Measurements from ENCODE around the gene KCNAB1.

KCNAB1 gene

DNA sequence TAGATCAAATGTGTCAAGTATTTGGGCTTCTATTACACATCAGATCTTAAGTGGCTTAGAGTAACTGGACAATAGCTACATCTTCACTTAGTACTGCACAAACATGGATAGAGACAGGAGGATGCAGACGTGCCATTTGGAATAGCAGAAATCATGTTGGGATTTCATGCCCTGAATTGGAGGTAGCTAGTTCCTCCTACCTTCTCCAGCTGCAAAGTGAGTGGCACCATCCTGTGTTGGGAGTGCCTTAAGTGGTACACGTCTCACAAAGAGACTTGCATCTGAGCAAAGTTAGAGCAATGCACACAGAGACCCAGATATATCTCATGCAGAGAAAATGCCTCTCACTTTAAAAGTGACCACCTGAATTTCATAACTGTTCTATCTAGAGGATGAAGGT lies 298.1 kb downstream of the KCNAB1 start:
- H3K4me3 ChIP-seq (ENCODE audit: low read depth, low read length): no peak overlapping the region
- TF ChIP-seq, protein P1, sequence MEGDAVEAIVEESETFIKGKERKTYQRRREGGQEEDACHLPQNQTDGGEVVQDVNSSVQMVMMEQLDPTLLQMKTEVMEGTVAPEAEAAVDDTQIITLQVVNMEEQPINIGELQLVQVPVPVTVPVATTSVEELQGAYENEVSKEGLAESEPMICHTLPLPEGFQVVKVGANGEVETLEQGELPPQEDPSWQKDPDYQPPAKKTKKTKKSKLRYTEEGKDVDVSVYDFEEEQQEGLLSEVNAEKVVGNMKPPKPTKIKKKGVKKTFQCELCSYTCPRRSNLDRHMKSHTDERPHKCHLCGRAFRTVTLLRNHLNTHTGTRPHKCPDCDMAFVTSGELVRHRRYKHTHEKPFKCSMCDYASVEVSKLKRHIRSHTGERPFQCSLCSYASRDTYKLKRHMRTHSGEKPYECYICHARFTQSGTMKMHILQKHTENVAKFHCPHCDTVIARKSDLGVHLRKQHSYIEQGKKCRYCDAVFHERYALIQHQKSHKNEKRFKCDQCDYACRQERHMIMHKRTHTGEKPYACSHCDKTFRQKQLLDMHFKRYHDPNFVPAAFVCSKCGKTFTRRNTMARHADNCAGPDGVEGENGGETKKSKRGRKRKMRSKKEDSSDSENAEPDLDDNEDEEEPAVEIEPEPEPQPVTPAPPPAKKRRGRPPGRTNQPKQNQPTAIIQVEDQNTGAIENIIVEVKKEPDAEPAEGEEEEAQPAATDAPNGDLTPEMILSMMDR (IDR thresholded peaks at IDR 0.05; ENCODE audit: borderline replicate concordance, insufficient read depth, low read depth, low read length): no peak

DNA sequence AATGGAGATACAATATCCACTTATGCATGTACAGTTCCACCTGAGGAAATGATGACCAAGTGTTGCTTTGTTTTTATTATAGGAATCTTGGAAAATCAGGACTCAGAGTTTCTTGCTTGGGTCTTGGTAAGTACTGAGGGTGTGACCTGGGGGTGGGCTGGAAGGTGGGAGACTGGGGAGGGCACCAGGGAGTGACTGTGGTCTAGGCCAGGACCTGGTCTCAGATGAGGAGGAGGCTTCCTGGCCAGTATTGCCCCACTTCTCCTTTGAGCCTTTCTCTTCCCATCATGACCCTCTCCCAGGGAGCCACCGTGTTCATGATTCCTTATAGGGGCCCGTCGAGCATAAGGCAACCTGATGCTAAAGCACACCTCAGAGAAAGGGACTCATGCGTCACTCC lies 301.2 kb downstream of the KCNAB1 start:
- TF ChIP-seq, protein P1 (IDR thresholded peaks at IDR 0.05; ENCODE audit: borderline replicate concordance, insufficient read depth, low read depth, low read length): no peak
- H3K4me3 ChIP-seq (ENCODE audit: low read depth, low read length): no peak overlapping the region

DNA sequence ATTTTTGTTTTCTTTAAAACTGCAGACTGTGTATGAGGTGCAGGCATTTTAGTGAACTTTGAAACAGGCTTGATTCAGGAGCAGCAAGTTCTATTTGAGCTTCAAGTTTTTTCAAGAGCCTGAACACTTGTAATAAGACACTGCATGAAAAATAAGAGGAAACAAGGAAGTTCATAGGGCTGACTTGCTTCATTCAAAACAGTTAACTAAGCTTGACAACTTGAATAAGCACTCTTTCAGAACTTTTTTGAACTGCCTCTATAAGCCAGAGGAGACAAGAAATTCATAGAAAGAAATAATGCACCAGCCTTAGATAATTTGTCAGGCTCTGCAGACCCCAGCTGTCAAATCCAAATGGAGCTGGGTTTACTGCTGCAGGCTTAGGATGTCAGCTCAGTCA lies 304.4 kb downstream of the KCNAB1 start:
- H3K4me3 ChIP-seq (ENCODE audit: low read depth, low read length): no peak overlapping the region
- TF ChIP-seq, protein P1 (IDR thresholded peaks at IDR 0.05; ENCODE audit: borderline replicate concordance, insufficient read depth, low read depth, low read length): no peak

DNA sequence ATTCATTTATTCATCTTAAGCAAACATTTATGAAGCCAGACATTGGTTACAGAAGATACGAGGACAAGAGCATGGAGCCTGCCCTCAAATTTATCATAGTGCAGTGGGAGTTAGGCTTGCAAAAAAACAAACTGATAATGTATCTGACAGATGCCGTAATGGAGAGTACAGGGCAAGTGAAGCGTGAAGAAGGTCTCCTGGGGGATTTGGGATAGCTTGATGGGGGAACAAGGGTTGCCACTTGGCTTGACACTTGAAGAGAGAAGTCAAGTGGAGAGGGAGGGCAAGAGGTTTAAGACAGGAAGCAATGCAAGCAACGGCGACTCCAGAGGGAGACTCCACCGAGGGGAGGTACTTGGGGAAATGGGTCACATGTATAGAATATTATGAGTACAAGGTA lies 305.3 kb downstream of the KCNAB1 start:
- TF ChIP-seq, protein P1 (IDR thresholded peaks at IDR 0.05; ENCODE audit: borderline replicate concordance, insufficient read depth, low read depth, low read length): no peak
- H3K4me3 ChIP-seq (ENCODE audit: low read depth, low read length): no peak overlapping the region

DNA sequence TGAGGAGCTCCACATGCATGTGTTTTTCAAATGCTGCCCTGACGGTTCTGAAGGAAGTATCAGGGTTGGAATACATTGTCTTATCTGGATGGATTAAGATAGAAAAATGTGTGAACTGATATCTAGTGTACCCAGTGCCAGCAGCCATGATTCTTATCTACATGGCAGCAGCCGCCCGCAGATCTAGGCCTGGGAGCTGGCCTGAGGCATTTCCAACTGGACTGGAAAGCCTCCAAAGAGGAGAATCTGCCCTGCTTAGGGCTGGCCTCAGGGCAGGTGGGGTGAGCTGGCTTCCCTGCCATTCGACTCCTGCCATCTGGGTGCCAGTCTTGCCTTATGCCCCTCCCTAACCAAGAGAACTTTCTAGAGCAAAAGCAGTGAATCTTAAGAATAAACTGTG lies 308.7 kb downstream of the KCNAB1 start:
- no peak overlapping the region for H3K4me3 ChIP-seq (ENCODE audit: low read depth, low read length)
- TF ChIP-seq, protein P1 (IDR thresholded peaks at IDR 0.05; ENCODE audit: borderline replicate concordance, insufficient read depth, low read depth, low read length): no peak

DNA sequence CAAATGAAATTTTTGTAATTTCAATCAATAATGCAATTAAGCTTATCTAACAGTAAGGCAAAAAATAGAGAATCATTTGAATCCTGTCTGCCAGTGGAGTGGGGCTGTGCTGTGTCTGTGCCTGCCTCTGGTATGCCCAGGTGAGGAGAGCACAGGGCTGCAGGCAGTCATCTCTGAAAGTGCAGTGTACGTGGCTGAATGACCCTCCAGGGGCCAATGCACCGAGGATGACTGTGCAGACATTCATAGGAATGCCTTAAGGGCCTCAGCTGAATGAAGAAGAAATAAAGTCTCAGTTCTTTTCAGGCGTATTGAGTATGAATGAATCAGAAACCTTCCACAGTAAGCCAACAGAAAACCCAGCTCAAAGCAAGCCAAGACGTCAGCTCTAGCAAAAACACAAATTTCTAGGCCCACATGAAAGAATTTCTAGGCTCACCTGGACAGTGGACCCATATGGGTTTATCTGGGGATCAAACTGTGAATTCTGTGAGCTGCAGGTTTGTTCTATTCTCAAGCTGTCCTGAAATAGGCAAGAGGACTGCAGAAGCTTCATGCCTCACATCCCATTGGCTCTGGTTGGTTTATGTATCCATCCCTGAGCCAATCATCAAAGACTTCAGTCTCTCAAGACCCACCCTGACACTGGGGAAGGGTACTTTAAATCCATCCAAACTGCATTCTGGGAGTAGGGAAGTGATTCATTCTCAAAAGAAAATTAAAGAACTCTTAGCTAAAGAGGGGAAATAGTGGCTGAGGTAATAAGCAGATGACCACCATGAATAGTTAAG lies 311.2 kb downstream of the KCNAB1 start:
- H3K4me3 ChIP-seq (ENCODE audit: low read depth, low read length): no peak overlapping the region
- TF ChIP-seq, protein P1 (IDR thresholded peaks at IDR 0.05; ENCODE audit: borderline replicate concordance, insufficient read depth, low read depth, low read length): no peak

DNA sequence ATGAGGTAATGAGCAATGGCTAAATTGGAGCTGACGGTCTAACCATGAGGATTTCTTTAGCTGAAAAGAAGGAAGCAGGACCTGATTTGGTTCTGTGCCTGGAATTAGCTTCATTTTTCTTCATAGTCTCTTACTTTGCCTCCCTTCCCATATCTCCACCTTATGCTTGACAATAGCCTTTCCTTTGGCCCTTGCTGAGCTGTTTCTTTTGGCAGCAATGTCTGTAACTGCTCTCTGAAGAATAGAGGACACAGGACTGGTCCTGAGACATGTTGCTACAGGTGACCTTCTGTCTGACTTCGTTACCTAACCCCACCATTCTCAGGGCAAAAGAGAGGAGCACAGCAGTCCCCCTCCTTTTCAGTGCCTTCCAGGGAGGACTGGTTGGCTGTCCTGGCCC lies 312.2 kb downstream of the KCNAB1 start:
- no peak overlapping the region for H3K4me3 ChIP-seq (ENCODE audit: low read depth, low read length)
- TF ChIP-seq, protein P1 (IDR thresholded peaks at IDR 0.05; ENCODE audit: borderline replicate concordance, insufficient read depth, low read depth, low read length): no peak

Data from GM12875 (cell line).